HepG2 (cell line): ENCODE measurements around the gene HBE1. TPM values are rescaled to one million over a fixed set of nuclear protein-coding genes. Genes with fewer than 3 reads are reported as not detected.

ENCODE experiments used
- ATAC-seq: fragments of 200-7000 bp; cut with Tn5 transposase; 3 replicates; pipeline ENCODE4 v1.9.1; 2020; ENCODE audit warnings: mild to moderate bottlenecking, moderate library complexity
- BruUV-seq: library from RNA; stranded (reverse); fragments of 400-500 nt; replicated peaks from 2 replicates; lab custom pipeline; 2021; lab: Mats Ljungman, UMichigan
- CTCF ChIA-PET: fragments of 300-600 bp; formaldehyde crosslinking; extraction: SDS; loops from one replicate; lab custom pipeline; 2021; ENCODE audit warnings: low total read pairs, inconsistent platforms, low intra/inter-chr PET ratio; lab: Yijun Ruan, JAX
- POLR2A ChIA-PET: fragments of 350-600 bp; sonication (Branson Sonifier 250); formaldehyde crosslinking; loops from one replicate; lab custom pipeline; 2020; ENCODE audit warnings: antibody characterized with exemption, inconsistent platforms; lab: Yijun Ruan, JAX
- DNase-seq: peaks from one replicate; pipeline ENCODE4 v3.0.0-alpha.2; 2015; ENCODE audit warnings: low spot score
- FAIRE-seq: peaks from 3 replicates; lab custom pipeline; 2011; peaks lifted over from hg19 to GRCh38; lab: Jason Lieb, UNC
- H2AFZ ChIP-seq: one replicate; pipeline ENCODE4 v1.6.1; 2011; ENCODE audit warnings: low read length, inconsistent platforms
- H3K27ac ChIP-seq: fragments of 300-600 bp; 3 replicates; pipeline ENCODE4 v1.8.0; 2011; ENCODE audit warnings: mixed run types, mild to moderate bottlenecking, mixed read lengths, low read length, inconsistent platforms; ENCODE audit not compliant: insufficient read depth; ENCODE audit errors: extremely low read length
- H3K27me3 ChIP-seq, 2 experiments: fragments of 200-600 bp in 1 of 2; 2 replicates in 1 of 2; 3 replicates in 1 of 2; pipeline versions ENCODE4 v1.6.0 to v1.8.0; 2011; ENCODE audit warnings: low read length in 2 of 2, mild to moderate bottlenecking in 2 of 2, moderate library complexity in 2 of 2, inconsistent platforms in 1 of 2; ENCODE audit not compliant: insufficient read depth in 2 of 2, control insufficient read depth in 1 of 2
- H3K36me3 ChIP-seq, 2 experiments: fragments of 200-600 bp in 1 of 2; replicated peaks in 1 of 2; 2 replicates in 1 of 2; 3 replicates in 1 of 2; pipeline versions ENCODE4 v1.5.1 to v1.8.0; 2011; ENCODE audit warnings: low read length in 2 of 2, inconsistent platforms in 1 of 2; ENCODE audit not compliant: insufficient read depth in 2 of 2, control insufficient read depth in 1 of 2
- H3K4me1 ChIP-seq: 2 replicates; pipeline ENCODE4 v1.5.1; 2012; ENCODE audit warnings: low read length, inconsistent platforms; ENCODE audit not compliant: insufficient read depth
- H3K4me2 ChIP-seq: 2 replicates; pipeline ENCODE4 v1.6.0; 2011; ENCODE audit warnings: low read depth, low read length, inconsistent platforms
- H3K4me3 ChIP-seq, 3 experiments: fragments of 200-600 bp in 1 of 3; sonication (generic), shearing (Covaris generic) in 1 of 3; replicated peaks in 1 of 3; 2 replicates each; pipeline ENCODE4 v1.5.1; 2011 to 2016; ENCODE audit warnings: low read length in 3 of 3, inconsistent platforms in 2 of 3, low read depth in 2 of 3, mild to moderate bottlenecking in 2 of 3, control low read depth in 1 of 3, mixed read lengths in 1 of 3; ENCODE audit not compliant: insufficient read depth in 1 of 3
- H3K79me2 ChIP-seq: one replicate; pipeline ENCODE4 v1.6.1; 2011; ENCODE audit warnings: low read length, inconsistent platforms; ENCODE audit not compliant: insufficient read depth
- H3K9ac ChIP-seq: 2 replicates; pipeline ENCODE4 v1.6.0; 2011; ENCODE audit warnings: mild to moderate bottlenecking, low read depth, low read length, inconsistent platforms; ENCODE audit not compliant: insufficient read depth
- H3K9me3 ChIP-seq: 2 replicates; pipeline ENCODE4 v1.5.1; 2012; ENCODE audit warnings: mild to moderate bottlenecking, low read length
- H4K20me1 ChIP-seq: 2 replicates; pipeline ENCODE4 v1.6.0; 2011; ENCODE audit warnings: inconsistent platforms, mild to moderate bottlenecking, low read length, moderate library complexity; ENCODE audit not compliant: insufficient read depth
- ARHGAP35 ChIP-seq: sonication (generic); formaldehyde crosslinking; IDR thresholded peaks from 2 replicates; pipeline ENCODE4 v1.9.0; 2022; ENCODE audit warnings: mild to moderate bottlenecking, inconsistent platforms, moderate library complexity, missing genetic modification reagents, borderline replicate concordance
- CHD2 ChIP-seq: IDR thresholded peaks from 2 replicates; pipeline ENCODE4 v1.6.1; 2011; ENCODE audit warnings: low read depth, low read length, improper control_type of control experiment
- E2F2 ChIP-seq: sonication (generic); formaldehyde crosslinking; IDR thresholded peaks from 2 replicates; pipeline ENCODE4 v1.4.0; 2020; ENCODE audit warnings: missing genetic modification reagents, borderline replicate concordance
- HES4 ChIP-seq: sonication (generic); formaldehyde crosslinking; IDR thresholded peaks from 2 replicates; pipeline ENCODE4 v1.9.0; 2021; ENCODE audit warnings: mild to moderate bottlenecking, missing genetic modification reagents, borderline replicate concordance
- HOXA9 ChIP-seq: sonication (generic); formaldehyde crosslinking; IDR thresholded peaks from 2 replicates; pipeline ENCODE4 v1.8.1; 2022; ENCODE audit warnings: missing genetic modification reagents, mild to moderate bottlenecking, moderate library complexity, borderline replicate concordance
- ISX ChIP-seq: sonication (generic); formaldehyde crosslinking; conservative IDR thresholded peaks from 2 replicates; pipeline ENCODE4 v1.5.0; 2020; ENCODE audit warnings: missing genetic modification reagents
- KDM5A ChIP-seq: fragments of 200-600 bp; sonication (generic); IDR thresholded peaks from 2 replicates; pipeline ENCODE4 v1.7.0; 2018; ENCODE audit warnings: antibody characterized with exemption, mild to moderate bottlenecking, low read length, borderline replicate concordance
- KDM6A ChIP-seq: IDR thresholded peaks from 2 replicates; pipeline ENCODE4 v1.6.1; 2016; ENCODE audit warnings: low read depth
- KMT2A ChIP-seq: sonication (generic); formaldehyde crosslinking; IDR thresholded peaks from 2 replicates; pipeline ENCODE4 v1.4.0; 2020; ENCODE audit warnings: missing genetic modification reagents
- SPEN ChIP-seq: sonication (generic); formaldehyde crosslinking; IDR thresholded peaks from 2 replicates; pipeline ENCODE4 v1.5.1; 2020; ENCODE audit warnings: low read depth, mild to moderate bottlenecking, missing genetic modification reagents
- TFE3 ChIP-seq: IDR thresholded peaks from 2 replicates; pipeline ENCODE4 v1.6.1; 2016
- THYN1 ChIP-seq: sonication (generic); formaldehyde crosslinking; IDR thresholded peaks from 2 replicates; pipeline ENCODE4 v1.8.1; 2023; ENCODE audit warnings: low read depth, mild to moderate bottlenecking, moderate library complexity, missing genetic modification reagents, borderline replicate concordance
- TRIM22 ChIP-seq: fragments of 450-650 bp; IDR thresholded peaks from 2 replicates; pipeline ENCODE4 v1.6.1; 2017
- ZNF597 ChIP-seq: sonication (generic); formaldehyde crosslinking; IDR thresholded peaks from 2 replicates; pipeline ENCODE4 v1.5.0; 2020; ENCODE audit warnings: missing genetic modification reagents
- ZNF629 ChIP-seq: sonication (generic); formaldehyde crosslinking; conservative IDR thresholded peaks from 2 replicates; pipeline ENCODE4 v1.5.0; 2020; ENCODE audit warnings: missing genetic modification reagents
- WGBS: methylation state at CpG from one replicate; pipeline ENCODE4 v1.1.6; 2017; ENCODE audit warnings: low lambda C conversion rate; 5-methylcytosine and 5-hydroxymethylcytosine counted together
- in situ Hi-C: cut with HindIII; loops from 2 replicates; pipeline ENCODE4 v1.10.0; 2017; ENCODE audit warnings: low pct_unique_long_range_greater_than_20kb; ENCODE audit not compliant: extremely low pct_ligation_motif_present
- intact Hi-C: fragments of 100-400 bp; cut with micrococcal nuclease; formaldehyde crosslinking; loops from one replicate; pipeline ENCODE4 v1.10.0; 2022; ENCODE audit not compliant: unreplicated experiment
- polyA plus RNA-seq, 8 experiments: library from polyadenylated mRNA; depleted of rRNA in 3 of 8; stranded (reverse) in 7 of 8; unstranded in 1 of 8; fragments of >200 nt; fragmentation: Illumina TruSeq in 4 of 8; extraction: Trizol in 4 of 8; gene quantifications; 2 replicates each; pipeline versions ENCODE4 v1.2.1 to v1.2.3, GENCODE V29; 2011 to 2016; ENCODE audit warnings: low read depth in 4 of 8, missing spikeins in 1 of 8, mixed read lengths in 1 of 8; ENCODE audit not compliant: insufficient read depth in 1 of 8
- total RNA-seq, 5 experiments: library from RNA; depleted of rRNA; stranded (reverse); fragments of >200 nt; fragmentation: Illumina TruSeq; extraction: Trizol; gene quantifications; 2 replicates each; pipeline ENCODE4 v1.2.3, GENCODE V29; 2016; ENCODE audit warnings: low read depth in 1 of 5

HBE1 gene
- total and polyA plus RNA-seq, 2 of the 13 experiments (the other 11 are each of a cell fraction or from before 2014, with no cell fraction given) = 0.24 to 0.35 TPM

- Histone ChIP-seq H3K27ac (no peak overlapping the region), H3K9me3 (no peaks in the 10 kb centered on the region), H3K79me2 (no peaks in the 10 kb centered on the region), H3K4me2 (no peak overlapping the region), H3K36me3 (no peaks in the 10 kb centered on the region), H3K4me3 (no peak overlapping the region), H3K27me3 (no peaks in the 10 kb centered on the region), H3K4me1 (no peaks in the 10 kb centered on the region), H2AFZ (no peak overlapping the region), H4K20me1 (no peaks in the 10 kb centered on the region), H3K9ac (no peak overlapping the region)
- no TSS peak for BruUV-seq
- no peak for DNase-seq
- POLR2A ChIA-PET = no interaction called here
- FAIRE-seq = no peak
- ATAC-seq = no peak
- 19% methylated on average over 7 of the region's 7 CpGs for WGBS
- intact Hi-C loops (no loop called here), in situ Hi-C loops (no loop called here)
- CTCF ChIA-PET = no interaction called here
- no peak for TF ChIP-seq ZNF629 (CRISPR knock-in tag)
- TF ChIP-seq CHD2 = no peak
- TF ChIP-seq ARHGAP35 = no peak
- no peak for TF ChIP-seq ZNF597 (CRISPR knock-in tag)
- no peak for TF ChIP-seq TFE3 (CRISPR knock-in tag)
- TF ChIP-seq THYN1 (CRISPR knock-in tag) = no peak
- no peak for TF ChIP-seq KDM5A
- TF ChIP-seq HOXA9 (CRISPR knock-in tag) = no peak
- TF ChIP-seq SPEN (CRISPR knock-in tag) = no peak
- TF ChIP-seq KDM6A (CRISPR knock-in tag) = no peak
- no peak for TF ChIP-seq ISX
- no peak for TF ChIP-seq KMT2A (CRISPR knock-in tag)
- no peak for TF ChIP-seq HES4 (CRISPR knock-in tag)
- no peak for TF ChIP-seq E2F2 (CRISPR knock-in tag)
- TF ChIP-seq TRIM22 = no peak
Measured at GRCh38 chr11:5288108-5288905, 18.6 kb upstream of the HBE1 start.
